Astrocyte (in vitro differentiated cells and primary cell): Measurements from ENCODE around the gene AP2M1. TPM values are rescaled to one million over a fixed set of nuclear protein-coding genes. Genes with fewer than 3 reads are reported as not detected.

Experiments used
- DNase-seq: peaks from one replicate; pipeline ENCODE4 v3.0.0-alpha.2; 2010; ENCODE audit warnings: low read depth
- FAIRE-seq: peaks from 2 replicates; lab custom pipeline; 2011; peaks lifted over from hg19 to GRCh38; lab: Jason Lieb, UNC
- H2AFZ ChIP-seq: 2 replicates; pipeline ENCODE4 v1.6.0; 2012; ENCODE audit warnings: low read depth, low read length, inconsistent platforms
- H3K27ac ChIP-seq: 2 replicates; pipeline ENCODE4 v1.5.1; 2011; ENCODE audit warnings: low read depth, low read length, inconsistent platforms
- H3K27me3 ChIP-seq: 2 replicates; pipeline ENCODE4 v1.6.0; 2011; ENCODE audit warnings: low read length, inconsistent platforms; ENCODE audit not compliant: insufficient read depth
- H3K36me3 ChIP-seq: 2 replicates; pipeline ENCODE4 v1.5.1; 2011; ENCODE audit warnings: low read length, inconsistent platforms; ENCODE audit not compliant: insufficient read depth
- H3K4me1 ChIP-seq: 2 replicates; pipeline ENCODE4 v1.5.1; 2011; ENCODE audit warnings: low read length, inconsistent platforms; ENCODE audit not compliant: insufficient read depth
- H3K4me2 ChIP-seq: 2 replicates; pipeline ENCODE4 v1.6.0; 2012; ENCODE audit warnings: low read length, inconsistent platforms
- H3K4me3 ChIP-seq: 2 replicates; pipeline ENCODE4 v1.5.1; 2011; ENCODE audit warnings: low read depth, mild to moderate bottlenecking, low read length, inconsistent platforms; ENCODE audit not compliant: insufficient read depth
- H3K79me2 ChIP-seq: 2 replicates; pipeline ENCODE4 v1.6.0; 2012; ENCODE audit warnings: mild to moderate bottlenecking, low read length, inconsistent platforms; ENCODE audit not compliant: insufficient read depth
- H3K9ac ChIP-seq: 2 replicates; pipeline ENCODE4 v1.6.0; 2012; ENCODE audit warnings: mild to moderate bottlenecking, low read length, inconsistent platforms
- H3K9me3 ChIP-seq: 2 replicates; pipeline ENCODE4 v1.5.1; 2012; ENCODE audit warnings: low read depth, mild to moderate bottlenecking, low read length, inconsistent platforms; ENCODE audit not compliant: insufficient read depth
- H4K20me1 ChIP-seq: 2 replicates; pipeline ENCODE4 v1.6.0; 2012; ENCODE audit warnings: low read length, inconsistent platforms; ENCODE audit not compliant: insufficient read depth
- H3K27ac Mint-ChIP-seq: one replicate; pipeline ENCODE4 v1.8.0; 2021; ENCODE audit warnings: mild to moderate bottlenecking, mixed read lengths; ENCODE audit not compliant: unreplicated experiment
- H3K27me3 Mint-ChIP-seq: one replicate; pipeline ENCODE4 v1.8.0; 2021; ENCODE audit warnings: low read depth, mixed read lengths; ENCODE audit not compliant: unreplicated experiment
- H3K36me3 Mint-ChIP-seq: one replicate; pipeline ENCODE4 v1.8.0; 2021; ENCODE audit warnings: low read depth, mixed read lengths; ENCODE audit not compliant: unreplicated experiment
- H3K4me1 Mint-ChIP-seq: one replicate; pipeline ENCODE4 v1.8.0; 2021; ENCODE audit warnings: low read depth, mixed read lengths; ENCODE audit not compliant: unreplicated experiment
- H3K4me3 Mint-ChIP-seq: one replicate; pipeline ENCODE4 v1.8.0; 2021; ENCODE audit warnings: mild to moderate bottlenecking, moderate library complexity, mixed read lengths; ENCODE audit not compliant: unreplicated experiment
- H3K9me3 Mint-ChIP-seq: one replicate; pipeline ENCODE4 v1.8.0; 2021; ENCODE audit warnings: mild to moderate bottlenecking, mixed read lengths; ENCODE audit not compliant: unreplicated experiment
- CTCF ChIP-seq: IDR thresholded peaks from 2 replicates; pipeline ENCODE4 v1.5.1; 2011; ENCODE audit warnings: low read depth, mild to moderate bottlenecking, inconsistent platforms, low read length, moderate library complexity; ENCODE audit not compliant: insufficient read depth
- EZH2 ChIP-seq: IDR thresholded peaks from 2 replicates; pipeline ENCODE4 v1.6.1; 2012; ENCODE audit warnings: mild to moderate bottlenecking, low read length, inconsistent platforms; ENCODE audit not compliant: insufficient read depth
- total RNA-seq: library from RNA; stranded (reverse); gene quantifications from 2 replicates; pipeline ENCODE4 v1.2.1, GENCODE V29; 2021

AP2M1 gene
- total RNA-seq, 1 donor from 2014 or later: 603 TPM

GRCh38 chr3:184186902-184187207, 12.2 kb downstream of the AP2M1 start:
- H3K4me1 Mint-ChIP-seq: peaks cover 13% of the 10 kb centered on the region
- Histone ChIP-seq H3K27me3 (no peaks in the 10 kb centered on the region), H2AFZ (no peak overlapping the region), H3K4me3 (peak overlapping the region; percentile 100), H3K36me3 (peaks cover 44% of the 10 kb centered on the region), H3K4me1 (peaks cover 18% of the 10 kb centered on the region), H3K79me2 (peaks cover 55% of the 10 kb centered on the region), H3K9me3 (no peaks in the 10 kb centered on the region), H4K20me1 (peaks cover 67% of the 10 kb centered on the region), H3K27ac (peak overlapping the region; percentile 81), H3K4me2 (peak overlapping the region; percentile 97), H3K9ac (peak overlapping the region; percentile 99)
- no peak for DNase-seq
- no peaks in the 10 kb centered on the region for H3K9me3 Mint-ChIP-seq
- no peak for FAIRE-seq
- H3K36me3 Mint-ChIP-seq: peaks cover 26% of the 10 kb centered on the region
- TF ChIP-seq EZH2: no peak
- TF ChIP-seq CTCF: no peak
- H3K27ac Mint-ChIP-seq: peak overlapping the region; percentile 97
- no peaks in the 10 kb centered on the region for H3K27me3 Mint-ChIP-seq
- H3K4me3 Mint-ChIP-seq: peak overlapping the region; percentile 98

- Histone ChIP-seq H3K79me2 (peaks cover 45% of the 10 kb centered on the region), H3K4me1 (peaks cover 18% of the 10 kb centered on the region), H3K27me3 (no peaks in the 10 kb centered on the region), H3K4me2 (peak overlapping the region; percentile 97), H3K9me3 (no peaks in the 10 kb centered on the region), H2AFZ (no peak overlapping the region), H3K36me3 (peaks cover 44% of the 10 kb centered on the region), H3K4me3 (no peak overlapping the region), H3K27ac (no peak overlapping the region), H4K20me1 (peaks cover 61% of the 10 kb centered on the region), H3K9ac (no peak overlapping the region)
- FAIRE-seq: no peak
- peaks cover 29% of the 10 kb centered on the region for H3K36me3 Mint-ChIP-seq
- H3K4me3 Mint-ChIP-seq: peak overlapping the region; percentile 98
- no peaks in the 10 kb centered on the region for H3K27me3 Mint-ChIP-seq
- no peak for TF ChIP-seq CTCF
- no peak for TF ChIP-seq EZH2
- peak overlapping the region; percentile 72 for H3K27ac Mint-ChIP-seq
- no peaks in the 10 kb centered on the region for H3K9me3 Mint-ChIP-seq
- peaks cover 13% of the 10 kb centered on the region for H3K4me1 Mint-ChIP-seq
- no peak for DNase-seq
Measured at GRCh38 chr3:184188080-184188479, 13.4 kb downstream of the AP2M1 start.

GRCh38 chr3:184189421-184189820, 14.8 kb downstream of the AP2M1 start:
- H3K4me2 ChIP-seq: no peak overlapping the region
- TF ChIP-seq CTCF (no peak), EZH2 (no peak)
- H3K36me3 ChIP-seq: peaks cover 45% of the 10 kb centered on the region
- peaks cover 45% of the 10 kb centered on the region for H3K79me2 ChIP-seq
- H3K27ac ChIP-seq: no peak overlapping the region
- no peak overlapping the region for H3K9ac ChIP-seq
- no peak overlapping the region for H3K4me3 ChIP-seq
- no peak overlapping the region for H3K4me3 Mint-ChIP-seq
- no peaks in the 10 kb centered on the region for H3K27me3 ChIP-seq
- H3K4me1 Mint-ChIP-seq: peaks cover 13% of the 10 kb centered on the region
- no peak overlapping the region for H3K27ac Mint-ChIP-seq
- no peaks in the 10 kb centered on the region for H3K9me3 Mint-ChIP-seq
- H2AFZ ChIP-seq: no peak overlapping the region
- peaks cover 34% of the 10 kb centered on the region for H3K36me3 Mint-ChIP-seq
- H4K20me1 ChIP-seq: peaks cover 63% of the 10 kb centered on the region
- no peaks in the 10 kb centered on the region for H3K9me3 ChIP-seq
- no peaks in the 10 kb centered on the region for H3K27me3 Mint-ChIP-seq
- no peak for FAIRE-seq
- peaks cover 18% of the 10 kb centered on the region for H3K4me1 ChIP-seq
- no peak for DNase-seq
